KMS-11 (cell line): Measurements from ENCODE around the gene RXRA.

Experiments used
- H2AFZ ChIP-seq: fragments of 200-600 bp; sonication (generic); 2 replicates; pipeline ENCODE4 v1.6.1; 2016; ENCODE audit warnings: antibody characterized with exemption, mixed run types, low read depth
- H3K27ac ChIP-seq: fragments of 200-600 bp; sonication (generic); 2 replicates; pipeline ENCODE4 v1.6.1; 2016; ENCODE audit warnings: mild to moderate bottlenecking, mixed run types
- H3K27me3 ChIP-seq: fragments of 200-600 bp; sonication (generic); 2 replicates; pipeline ENCODE4 v1.6.1; 2017; ENCODE audit warnings: mild to moderate bottlenecking, low read depth, mixed run types, moderate library complexity; ENCODE audit not compliant: insufficient read depth
- H3K36me3 ChIP-seq: fragments of 200-600 bp; sonication (generic); 2 replicates; pipeline ENCODE4 v1.6.1; 2017; ENCODE audit warnings: mild to moderate bottlenecking, mixed run types; ENCODE audit not compliant: insufficient read depth
- H3K4me1 ChIP-seq: fragments of 200-600 bp; sonication (generic); 2 replicates; pipeline ENCODE4 v1.6.1; 2016; ENCODE audit warnings: mild to moderate bottlenecking, low read depth, mixed run types; ENCODE audit not compliant: poor library complexity, severe bottlenecking
- H3K4me2 ChIP-seq: fragments of 200-600 bp; sonication (generic); 2 replicates; pipeline ENCODE4 v1.7.0; 2016; ENCODE audit warnings: mild to moderate bottlenecking, mixed run types
- H3K4me3 ChIP-seq: fragments of 200-600 bp; sonication (generic); IDR thresholded peaks from 2 replicates; pipeline ENCODE4 v1.6.1; 2017; ENCODE audit warnings: low read depth, low read length, mixed read lengths; ENCODE audit not compliant: insufficient read depth
- H3K79me2 ChIP-seq: fragments of 200-600 bp; sonication (generic); 2 replicates; pipeline ENCODE4 v1.6.1; 2016; ENCODE audit warnings: low read depth, mixed run types; ENCODE audit not compliant: insufficient read depth
- H3K9ac ChIP-seq: fragments of 200-600 bp; sonication (generic); 2 replicates; pipeline ENCODE4 v1.6.1; 2016; ENCODE audit warnings: mild to moderate bottlenecking, mixed run types
- H4K20me1 ChIP-seq: fragments of 200-600 bp; sonication (generic); 2 replicates; pipeline ENCODE4 v1.6.1; 2016; ENCODE audit warnings: mild to moderate bottlenecking, mixed run types; ENCODE audit not compliant: insufficient read depth
- CTCF ChIP-seq: fragments of 200-600 bp; sonication (generic); conservative IDR thresholded peaks from 2 replicates; pipeline ENCODE4 v1.6.1; 2017; ENCODE audit warnings: low read depth, mild to moderate bottlenecking, antibody characterized with exemption, low read length, moderate library complexity, mixed read lengths

The RXRA gene

GRCh38 chr9:134345737-134346136 lies 19.5 kb downstream of the RXRA start:
- Histone ChIP-seq H3K27me3 (no peaks in the 10 kb centered on the region), H3K27ac (no peak overlapping the region), H3K4me3 (no peak overlapping the region), H3K79me2 (peaks cover 8% of the 10 kb centered on the region; the same call in 1 of the 2 replicates), H3K9ac (no peak overlapping the region), H3K4me2 (no peak overlapping the region), H2AFZ (no peak overlapping the region), H4K20me1 (no peaks in the 10 kb centered on the region), H3K36me3 (no peaks in the 10 kb centered on the region), H3K4me1 (no peaks in the 10 kb centered on the region)
- TF ChIP-seq CTCF, result no peak

GRCh38 chr9:134346151-134346550 lies 19.9 kb downstream of the RXRA start:
- Histone ChIP-seq H4K20me1 (no peaks in the 10 kb centered on the region), H3K4me2 (no peak overlapping the region), H3K4me1 (no peaks in the 10 kb centered on the region), H3K79me2 (peaks cover 8% of the 10 kb centered on the region; the same call in 1 of the 2 replicates), H3K27me3 (no peaks in the 10 kb centered on the region), H3K4me3 (no peak overlapping the region), H3K36me3 (no peaks in the 10 kb centered on the region), H3K9ac (no peak overlapping the region), H3K27ac (no peak overlapping the region), H2AFZ (no peak overlapping the region)
- no peak for TF ChIP-seq CTCF

- no peak overlapping the region for H3K27ac ChIP-seq
- H3K4me2 ChIP-seq, result no peak overlapping the region
- H3K9ac ChIP-seq, result no peak overlapping the region
- H2AFZ ChIP-seq, result no peak overlapping the region
- H3K27me3 ChIP-seq, result no peaks in the 10 kb centered on the region
- no peak for TF ChIP-seq CTCF
- H3K4me1 ChIP-seq, result no peaks in the 10 kb centered on the region
- H3K36me3 ChIP-seq, result no peaks in the 10 kb centered on the region
- H3K4me3 ChIP-seq, result no peak overlapping the region
- no peaks in the 10 kb centered on the region for H4K20me1 ChIP-seq
- H3K79me2 ChIP-seq, result peaks cover 8% of the 10 kb centered on the region; the same call in 1 of the 2 replicates
Observed at GRCh38 chr9:134346840-134347583, 20.8 kb downstream of the RXRA start.

- no peak overlapping the region for H3K4me2 ChIP-seq
- no peak overlapping the region for H3K27ac ChIP-seq
- no peaks in the 10 kb centered on the region for H3K36me3 ChIP-seq
- H3K4me3 ChIP-seq, result no peak overlapping the region
- H3K9ac ChIP-seq, result no peak overlapping the region
- no peaks in the 10 kb centered on the region for H3K4me1 ChIP-seq
- H4K20me1 ChIP-seq, result no peaks in the 10 kb centered on the region
- peaks cover 8% of the 10 kb centered on the region; the same call in 1 of the 2 replicates for H3K79me2 ChIP-seq
- no peak overlapping the region for H2AFZ ChIP-seq
- no peaks in the 10 kb centered on the region for H3K27me3 ChIP-seq
- TF ChIP-seq CTCF, result no peak
Observed at GRCh38 chr9:134347996-134348395, 21.7 kb downstream of the RXRA start.
